SKM-1 treated with dmso at 0.1 percent for 144 hours (cell line): ENCODE results near the gene TIGD2.
"Not testable (repeated sequence)": the region's sequence is repeated elsewhere in the genome, so short reads cannot be mapped to it uniquely, and the experiment has no call there.

Experiments used
- DNase-seq: peaks from one replicate; lab custom pipeline; 2025; ENCODE audit not compliant: unreplicated experiment; lab: John Stamatoyannopoulos, UW

The TIGD2 gene

DNA sequence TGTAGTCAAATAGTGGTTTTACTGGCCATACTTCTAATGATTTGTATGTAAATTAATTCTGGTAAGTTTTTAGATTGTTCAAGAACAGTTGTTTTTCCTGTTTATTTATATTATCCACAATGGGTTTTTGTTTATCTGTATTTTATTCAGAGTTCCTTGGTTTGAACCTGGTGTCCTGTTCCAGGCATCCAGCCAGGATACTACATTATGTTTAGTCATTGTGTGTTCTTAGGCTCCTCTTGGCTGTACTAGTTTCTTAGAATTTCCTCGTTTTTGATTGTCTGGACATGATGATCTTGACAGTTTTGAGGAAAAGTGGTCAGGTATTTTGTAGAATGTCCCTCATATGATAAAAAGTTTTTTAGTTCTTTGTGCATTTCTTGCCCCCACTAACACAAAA lies 7.8 kb downstream of the TIGD2 start:
- DNase-seq = no peak

DNA sequence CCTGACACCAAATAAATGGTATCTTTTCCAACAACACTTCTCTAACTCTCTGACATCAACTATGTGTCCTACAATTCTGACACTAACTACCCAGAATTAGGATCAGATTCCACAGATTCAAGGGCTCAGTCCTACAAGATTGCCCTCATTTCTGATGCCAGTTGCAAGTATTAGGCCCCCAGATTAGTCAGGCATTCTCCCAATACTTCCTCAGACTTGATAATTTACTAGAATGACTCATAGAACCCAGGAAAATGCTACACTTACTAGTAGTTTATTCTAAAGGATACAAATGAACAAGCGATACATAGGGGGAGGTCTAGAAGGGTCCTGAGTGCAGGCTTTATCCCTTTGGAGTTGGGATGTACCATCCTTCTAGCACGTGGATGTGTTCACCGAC lies 8.5 kb downstream of the TIGD2 start:
- DNase-seq = no peak

DNA sequence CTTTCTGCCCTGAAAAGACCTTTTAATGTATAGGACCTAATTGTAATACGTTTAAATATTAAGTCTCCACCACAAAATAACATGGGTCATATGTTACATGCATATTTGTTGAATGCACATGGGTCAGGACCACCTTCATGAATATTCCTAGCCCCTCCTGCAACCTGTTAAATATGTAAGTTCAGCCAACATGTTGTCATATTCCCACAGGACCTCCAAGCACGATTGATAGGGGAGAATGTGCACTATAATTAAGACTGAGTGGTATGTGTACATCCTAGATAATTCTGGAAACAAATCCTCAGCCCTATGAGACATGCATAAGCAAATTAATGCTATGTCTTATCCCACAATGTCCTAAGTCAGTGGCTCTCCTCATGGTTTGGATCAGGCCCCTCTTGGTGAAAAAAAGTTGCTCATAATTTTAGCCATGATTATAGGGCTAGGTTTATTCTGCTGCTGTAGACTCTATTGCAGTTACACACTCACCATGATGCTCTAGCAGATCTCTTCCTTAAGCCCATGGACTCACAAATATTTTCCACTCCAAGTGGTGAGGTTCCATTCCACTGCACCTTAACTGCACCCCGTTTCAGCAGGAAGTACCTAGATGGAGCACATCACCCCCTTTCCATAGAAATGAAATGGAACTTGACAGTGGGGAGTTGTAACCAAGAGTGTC lies 10.2 kb downstream of the TIGD2 start:
- no peak for DNase-seq

DNA sequence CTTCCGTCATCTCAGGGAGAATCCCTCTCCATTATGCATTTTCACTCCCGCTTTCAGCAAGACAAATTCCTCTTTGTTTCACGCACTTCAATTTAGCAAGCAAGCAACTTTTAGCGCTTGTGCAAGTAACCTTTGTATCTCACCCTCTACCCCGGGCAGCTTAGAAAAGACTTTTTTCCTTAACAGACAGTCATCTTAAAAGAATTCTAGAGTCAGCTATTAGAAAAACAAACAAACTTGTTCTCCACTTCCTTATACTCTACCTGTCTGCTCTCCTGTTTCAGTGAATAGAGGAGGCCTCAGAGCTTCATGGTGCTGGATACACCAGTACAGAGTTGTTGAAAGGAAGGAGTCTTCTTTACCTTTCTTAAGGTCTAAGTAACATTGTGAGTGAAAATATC lies 12.1 kb downstream of the TIGD2 start:
- DNase-seq = no peak

DNA sequence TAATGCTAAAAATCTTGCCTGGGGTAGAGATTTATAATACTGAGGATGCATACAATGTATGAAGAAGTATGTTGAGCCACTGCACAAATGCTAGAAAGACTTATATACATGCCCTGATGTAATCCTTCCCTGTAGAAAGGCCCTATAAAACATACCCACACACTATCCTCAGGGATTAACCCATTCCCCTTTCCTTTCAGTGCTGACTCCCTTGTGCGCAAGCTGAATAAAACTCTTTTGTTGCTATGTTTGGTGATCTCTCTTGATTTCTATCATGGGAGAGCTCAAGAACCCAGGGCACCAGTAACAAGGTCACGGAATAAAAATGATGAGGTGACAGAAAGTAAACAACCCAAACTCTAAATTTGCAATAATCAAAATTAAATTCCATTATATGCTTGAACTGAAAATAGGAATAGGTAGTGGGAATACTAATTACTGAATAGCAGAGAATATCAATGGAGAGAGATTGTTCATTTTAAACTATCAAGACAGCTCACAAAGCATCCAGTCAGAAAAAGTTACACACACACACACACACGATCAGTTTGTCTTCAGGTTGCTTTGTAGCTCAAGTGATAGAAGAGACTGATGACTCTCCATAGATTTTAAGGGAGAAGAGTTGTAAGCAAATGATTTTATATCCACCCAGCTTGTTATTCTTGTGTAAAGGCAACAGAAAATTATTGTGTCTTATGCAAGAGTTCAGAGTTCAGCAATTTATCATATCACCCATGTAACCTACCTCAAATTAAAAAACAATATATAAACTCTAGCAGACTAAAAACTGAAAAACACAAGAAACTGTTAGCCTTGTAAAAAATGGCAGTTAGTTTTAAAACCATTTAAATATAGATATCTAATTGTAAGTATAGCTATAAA lies 14.8 kb downstream of the TIGD2 start:
- no peak for DNase-seq

DNA sequence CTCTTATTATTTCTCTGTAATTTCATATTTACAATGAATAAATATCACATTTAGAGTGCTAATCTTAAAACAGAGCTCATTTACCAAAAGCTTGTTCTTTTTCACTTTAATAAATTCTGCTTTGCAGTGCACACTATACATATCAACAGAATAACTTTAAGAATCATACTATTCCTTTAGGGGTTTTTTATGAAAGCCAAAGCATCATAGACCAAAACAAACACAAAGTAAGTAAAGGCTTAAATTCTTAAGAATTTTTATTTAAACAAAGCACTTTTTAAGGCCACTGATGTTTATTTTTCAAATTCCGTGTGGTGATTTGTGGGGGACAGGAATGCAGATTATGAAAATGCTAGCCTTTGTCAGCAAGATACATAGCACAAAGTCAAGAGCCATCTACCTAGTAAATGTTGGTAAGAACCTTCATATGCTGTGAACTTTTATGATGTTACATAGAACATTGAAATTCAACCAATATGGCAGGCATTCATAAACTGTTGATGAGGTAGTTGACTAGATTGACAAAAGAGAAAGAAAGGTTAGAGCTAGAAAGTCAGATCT lies 17.8 kb downstream of the TIGD2 start:
- DNase-seq = no peak

DNA sequence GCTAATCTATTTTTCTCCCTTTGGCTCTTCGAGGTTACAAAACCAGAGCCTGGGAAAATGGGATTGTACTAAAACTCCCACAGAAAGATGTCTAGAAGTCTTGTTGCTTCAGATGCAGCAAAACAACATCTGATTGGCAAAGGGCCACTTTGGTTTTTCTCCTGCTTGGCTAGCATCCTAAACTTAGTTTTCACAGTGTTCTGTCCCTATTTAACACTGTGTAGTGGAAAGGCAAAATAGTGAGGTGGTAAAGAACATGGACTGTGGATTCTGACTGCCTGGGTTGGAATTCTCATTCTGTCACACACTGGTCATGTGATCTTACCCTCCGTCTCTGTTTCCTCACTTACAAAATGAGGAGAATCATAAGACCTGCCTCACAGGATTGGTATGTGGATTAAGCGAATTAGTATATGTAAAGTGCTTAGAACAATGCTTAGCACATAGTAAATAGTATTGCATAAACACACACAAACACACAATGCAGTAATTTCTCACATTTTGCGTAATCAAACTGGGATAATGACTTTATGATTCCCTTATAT lies 23.5 kb downstream of the TIGD2 start:
- DNase-seq = no peak

DNA sequence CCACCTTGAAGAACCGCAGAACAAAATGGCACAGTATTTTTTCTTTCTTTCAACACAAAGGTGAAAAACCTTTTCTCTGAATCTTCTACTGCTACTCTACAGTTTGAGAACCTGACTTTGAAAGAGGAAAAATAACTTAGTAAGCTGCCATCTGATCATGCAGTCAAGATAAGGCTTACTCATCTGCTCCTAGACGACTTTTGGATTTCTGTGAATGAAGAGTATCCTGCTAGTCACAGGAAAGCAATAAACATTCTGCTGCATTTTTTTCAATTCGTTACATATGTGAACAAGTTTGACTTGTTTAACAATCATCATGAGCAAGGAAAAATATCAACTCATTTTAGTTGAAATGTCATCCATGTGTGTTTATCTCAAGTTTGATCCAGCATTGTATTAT lies 25.2 kb downstream of the TIGD2 start:
- DNase-seq = no peak

DNA sequence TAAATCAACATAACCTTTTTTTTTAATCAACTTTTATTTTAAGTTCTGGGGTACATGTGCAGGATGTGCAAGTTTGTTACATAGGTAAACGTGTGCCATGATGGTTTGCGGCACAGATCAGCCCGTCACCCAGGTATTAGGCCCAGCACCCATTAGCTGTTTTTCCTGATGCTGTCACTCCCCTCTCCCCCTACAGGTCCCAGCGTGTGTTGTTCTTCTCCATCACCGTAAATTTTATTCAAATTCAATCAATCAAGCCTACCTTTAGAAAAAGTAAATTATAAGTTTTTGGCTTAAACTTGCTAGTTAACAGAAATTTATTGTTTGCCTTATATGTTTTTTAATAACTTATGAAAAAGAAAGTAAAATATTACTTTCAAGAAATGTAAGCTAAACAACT lies 25.9 kb downstream of the TIGD2 start:
- DNase-seq = no peak

DNA sequence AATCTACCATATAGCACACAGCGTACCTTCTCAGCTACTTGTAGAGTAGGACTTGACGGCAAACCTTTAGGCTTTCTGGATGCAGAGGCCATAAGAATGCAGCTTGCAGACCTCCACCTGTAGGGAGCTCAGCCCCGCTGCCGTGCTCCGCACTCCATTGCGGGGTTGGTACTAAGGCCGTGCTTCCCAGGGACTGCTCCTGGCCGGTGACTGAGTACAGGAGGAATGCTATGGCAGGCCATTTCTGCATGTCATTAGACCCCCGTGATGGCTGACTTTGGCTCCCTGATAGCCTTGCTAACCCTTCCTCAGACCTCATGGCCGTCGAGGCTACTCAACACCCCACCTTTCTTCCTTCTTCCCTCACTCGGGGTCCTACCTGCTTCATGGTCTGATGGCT lies 26.4 kb downstream of the TIGD2 start:
- DNase-seq = no peak

DNA sequence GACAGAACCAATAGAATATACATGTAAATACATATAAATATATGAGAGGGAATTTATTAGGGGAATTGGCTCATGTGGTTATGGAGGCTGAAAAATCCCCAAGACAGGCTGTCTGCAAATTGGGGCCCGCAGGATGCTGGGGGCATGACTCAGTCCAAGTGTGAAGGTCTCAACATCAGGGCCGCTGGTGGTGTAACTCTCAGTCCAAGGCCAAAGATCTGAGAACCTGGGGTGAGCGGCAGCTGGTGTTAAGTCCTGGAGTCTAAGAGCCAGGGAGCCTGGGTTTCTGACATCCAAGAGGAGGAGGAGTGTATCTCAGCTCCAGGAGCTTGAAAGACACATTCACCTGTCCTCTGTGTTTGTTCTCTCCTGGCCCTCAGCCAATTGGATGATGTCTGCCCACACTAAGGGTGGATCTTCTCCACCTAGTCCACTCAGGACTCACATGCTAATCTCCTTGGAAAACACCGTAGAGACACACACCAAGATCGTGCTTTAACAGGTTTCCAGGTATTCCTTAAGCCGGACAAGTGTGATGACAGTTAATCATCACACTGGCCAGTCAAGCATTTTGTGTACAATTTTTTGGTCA lies 28.9 kb downstream of the TIGD2 start:
- no peak for DNase-seq

DNA sequence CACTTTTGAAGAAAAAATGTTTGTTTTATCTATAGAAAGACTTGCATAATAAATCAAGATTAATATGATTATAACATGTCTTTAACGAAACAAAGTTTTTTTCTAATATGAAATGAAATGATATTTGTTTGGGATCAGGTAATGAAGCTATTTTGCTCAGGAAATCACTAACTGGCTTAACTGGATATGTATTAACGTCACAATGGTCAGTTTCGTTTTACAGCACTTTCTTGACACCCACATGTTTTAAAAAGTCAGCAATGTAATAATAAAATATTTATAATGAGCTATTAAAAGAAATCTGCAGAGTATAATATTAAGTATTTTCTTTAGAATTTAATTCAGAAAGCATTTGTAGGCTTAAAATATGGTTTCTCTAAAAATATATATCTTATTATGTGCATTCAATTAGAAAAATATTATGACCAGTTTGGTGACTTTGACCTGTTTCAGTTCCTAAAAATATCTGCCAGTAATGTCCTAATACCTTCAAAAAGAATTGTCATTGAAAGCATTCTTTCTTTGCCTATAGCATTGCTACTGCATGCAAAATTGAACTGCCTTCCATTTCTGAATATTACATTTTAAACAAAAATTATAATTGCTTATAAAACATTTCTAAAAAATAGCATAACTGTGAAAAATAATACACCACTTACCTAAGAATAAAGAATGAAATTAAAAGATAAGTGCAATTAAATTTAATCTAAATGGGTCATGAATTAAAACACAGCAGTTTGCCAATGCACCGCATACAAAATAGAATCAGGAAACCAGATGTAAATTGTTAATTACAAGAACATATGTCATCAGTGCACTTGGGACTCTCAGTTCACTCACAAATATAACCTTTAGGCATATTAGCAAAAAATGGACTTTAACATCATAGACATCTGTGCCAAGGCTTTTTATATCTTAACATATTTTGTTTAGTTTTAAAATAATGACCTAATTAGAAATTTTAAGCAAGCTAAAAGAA lies 31.6 kb downstream of the TIGD2 start:
- DNase-seq = no peak

DNA sequence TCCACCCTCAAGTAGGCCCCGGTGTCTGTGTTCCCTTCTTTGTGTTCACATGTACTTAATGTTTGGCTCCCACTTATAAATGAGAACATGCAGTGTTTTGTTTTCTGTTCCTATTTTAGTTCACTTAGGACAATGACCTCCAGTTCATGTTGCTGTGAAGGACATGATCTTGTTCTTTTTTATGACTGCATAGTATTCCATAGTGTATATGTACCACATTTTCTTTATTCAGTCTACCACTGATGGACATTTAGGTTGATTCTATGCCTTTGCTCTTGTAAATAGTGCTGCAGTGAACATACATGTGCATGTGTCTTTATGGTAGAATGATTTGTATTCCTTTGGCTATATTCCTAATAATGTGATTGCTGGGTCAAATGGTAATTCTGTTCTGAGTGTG lies 33.3 kb downstream of the TIGD2 start:
- not testable (repeated sequence) for DNase-seq

DNA sequence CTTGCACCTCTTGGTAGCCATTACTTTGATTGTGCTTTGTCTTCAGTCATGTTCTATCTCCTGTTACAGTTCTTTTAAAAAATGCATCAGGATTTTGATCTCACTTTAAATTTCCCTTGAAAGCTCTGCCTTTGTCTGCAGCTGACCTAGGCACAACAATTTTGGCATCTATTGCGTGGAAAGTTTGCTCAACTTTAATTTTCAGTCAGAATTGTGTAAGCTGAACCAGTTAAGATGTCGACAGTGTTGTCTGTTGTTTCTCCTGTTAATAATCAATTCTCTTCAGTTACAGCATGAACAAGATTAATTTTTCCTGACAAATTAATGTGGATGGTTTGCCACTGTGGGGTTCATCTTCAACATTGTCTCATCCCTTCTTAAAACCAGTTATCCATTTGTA lies 34.9 kb downstream of the TIGD2 start:
- no peak for DNase-seq

DNA sequence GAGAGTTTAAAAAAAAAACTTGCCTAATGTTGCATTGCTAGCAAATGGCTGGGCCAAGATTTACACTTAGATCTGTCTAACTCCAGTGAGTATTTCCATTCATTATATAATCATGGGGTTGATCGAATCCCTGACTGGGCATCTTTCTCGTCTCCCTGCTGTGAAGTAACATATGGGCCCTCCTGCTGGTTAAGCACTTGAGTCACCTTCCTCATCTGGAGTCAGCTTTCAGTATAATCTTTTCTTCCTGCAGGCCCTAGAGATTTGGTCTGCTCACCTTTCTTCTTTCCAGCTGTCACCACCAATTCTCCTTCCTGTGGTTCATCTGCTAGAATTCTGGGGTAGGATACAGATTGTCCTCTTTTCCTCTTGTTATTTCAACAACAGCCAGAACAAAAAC lies 41.6 kb downstream of the TIGD2 start:
- DNase-seq = no peak

DNA sequence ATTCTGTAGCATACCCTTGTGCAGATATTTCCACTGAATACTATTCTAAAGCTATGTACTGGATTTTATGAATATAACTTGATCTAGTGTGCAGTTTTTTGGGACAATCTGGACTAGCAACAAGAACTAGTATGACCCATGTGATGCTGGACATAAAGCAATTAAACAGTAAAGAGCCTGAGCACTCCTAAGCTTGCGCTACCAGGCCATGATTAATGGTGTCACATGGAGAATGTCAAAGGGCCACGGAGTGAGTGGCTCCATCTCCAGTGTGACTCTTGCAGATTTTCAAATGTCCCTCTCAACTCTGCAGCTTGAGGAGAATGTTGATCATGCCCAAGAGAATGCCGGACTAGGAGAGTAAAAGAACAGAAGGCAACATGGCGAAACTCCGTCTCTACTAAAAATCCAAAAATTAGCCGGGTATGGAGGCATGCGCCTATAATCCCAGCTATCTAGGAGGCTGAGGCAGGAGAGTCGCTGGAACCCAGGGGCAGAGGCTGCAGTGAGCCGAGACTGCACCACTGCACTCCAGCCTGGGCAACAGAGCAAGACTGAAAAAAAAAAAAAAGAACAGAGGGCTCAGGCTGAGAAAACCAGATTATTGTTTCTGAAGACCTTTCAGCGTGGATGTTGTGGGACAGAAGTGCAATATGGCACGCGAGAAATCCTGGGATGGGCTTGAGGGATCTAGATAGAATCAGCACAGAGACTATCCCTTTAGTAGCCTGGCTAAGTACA lies 45.0 kb downstream of the TIGD2 start:
- DNase-seq = no peak

DNA sequence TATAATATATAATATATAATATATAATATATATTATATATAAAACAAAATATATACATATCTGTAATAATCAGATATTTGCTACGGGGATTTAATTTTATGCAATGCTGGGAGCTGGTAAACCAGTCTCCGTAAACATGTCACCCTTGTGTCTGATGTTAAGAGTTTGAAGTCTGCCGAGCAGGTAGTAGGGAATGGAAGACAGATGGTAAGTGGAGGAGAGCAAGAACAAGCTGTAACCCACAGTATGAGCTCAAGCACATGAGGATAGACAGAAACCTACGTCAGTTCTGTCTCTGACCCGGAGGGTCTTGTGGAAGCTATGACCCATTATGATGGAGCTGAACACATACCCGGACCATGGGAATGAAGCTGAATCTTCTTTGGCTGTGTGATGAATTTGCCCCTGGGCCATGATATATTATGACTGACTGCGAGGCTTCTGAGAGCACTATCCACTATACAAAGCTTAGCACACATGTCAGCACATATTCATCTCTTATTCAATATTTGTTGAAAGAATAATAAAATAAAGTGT lies 46.2 kb downstream of the TIGD2 start:
- no peak for DNase-seq

DNA sequence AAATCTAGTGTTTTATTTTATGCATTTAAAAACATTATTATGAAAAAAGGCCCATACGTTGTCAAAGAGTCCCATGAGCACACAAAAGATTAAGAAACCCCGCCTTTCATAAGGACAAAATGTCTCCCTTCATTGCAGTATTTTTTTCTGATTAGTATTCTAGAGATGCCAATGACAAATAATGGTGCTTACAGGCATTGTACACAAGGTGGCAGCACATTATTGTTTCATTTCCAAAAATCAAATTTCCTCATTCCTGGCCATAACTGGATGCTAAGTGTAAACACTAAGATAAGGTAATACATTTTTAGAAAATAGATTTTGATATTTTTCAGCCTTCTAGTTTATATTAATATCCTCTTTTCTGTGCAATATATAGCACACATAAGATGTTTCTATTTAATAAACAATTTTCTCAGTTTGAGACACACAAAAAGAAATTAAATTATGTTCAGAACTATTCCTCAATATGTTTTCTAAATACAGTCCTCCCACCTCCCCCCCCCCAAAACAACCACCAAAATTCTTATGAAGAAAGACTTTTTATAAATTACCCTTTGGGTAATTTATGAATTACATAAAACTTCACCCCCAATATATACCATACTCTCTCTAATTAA lies 47.7 kb downstream of the TIGD2 start:
- no peak for DNase-seq

DNA sequence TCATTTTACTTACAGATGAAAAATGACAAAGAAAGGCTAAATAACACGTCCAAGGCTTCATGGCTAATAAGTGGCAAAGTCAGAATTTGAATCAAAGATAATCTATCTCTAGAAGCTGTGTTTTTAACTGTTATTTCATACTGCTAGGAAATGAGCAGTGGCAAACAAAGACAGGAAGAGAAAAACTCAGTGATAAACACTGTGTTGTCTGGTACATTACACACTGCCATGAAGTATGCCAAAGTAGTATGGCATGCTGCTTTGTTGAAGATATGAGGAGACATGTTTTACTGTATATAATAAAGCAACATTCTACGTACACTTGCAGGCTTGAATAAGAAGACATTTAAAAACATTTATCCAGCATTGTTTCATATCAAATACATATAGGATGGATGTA lies 49.5 kb downstream of the TIGD2 start:
- no peak for DNase-seq
